Measurements from ENCODE around the gene PTTG1IP.
A peak's percentile ranks its signal among the peaks of the same experiment; 100 is the strongest.

PTTG1IP gene

GRCh38 chr21:44817914-44818639, 55.4 kb downstream of the PTTG1IP start, which contains the start of gene SUMO3:
Gene SUMO3 (minus strand): TSS chr21:44818062. CDS start chr21:44817968, 94 bp downstream.
- DNase-seq = peak; percentile 78

GRCh38 chr21:44817506-44817880, 56.0 kb downstream of the PTTG1IP start:
- DNase-seq = peak; percentile 91

- DNase-seq = no peak
These were observed 56.6 kb downstream of the PTTG1IP start for GRCh38 chr21:44816761-44817505.

DNA sequence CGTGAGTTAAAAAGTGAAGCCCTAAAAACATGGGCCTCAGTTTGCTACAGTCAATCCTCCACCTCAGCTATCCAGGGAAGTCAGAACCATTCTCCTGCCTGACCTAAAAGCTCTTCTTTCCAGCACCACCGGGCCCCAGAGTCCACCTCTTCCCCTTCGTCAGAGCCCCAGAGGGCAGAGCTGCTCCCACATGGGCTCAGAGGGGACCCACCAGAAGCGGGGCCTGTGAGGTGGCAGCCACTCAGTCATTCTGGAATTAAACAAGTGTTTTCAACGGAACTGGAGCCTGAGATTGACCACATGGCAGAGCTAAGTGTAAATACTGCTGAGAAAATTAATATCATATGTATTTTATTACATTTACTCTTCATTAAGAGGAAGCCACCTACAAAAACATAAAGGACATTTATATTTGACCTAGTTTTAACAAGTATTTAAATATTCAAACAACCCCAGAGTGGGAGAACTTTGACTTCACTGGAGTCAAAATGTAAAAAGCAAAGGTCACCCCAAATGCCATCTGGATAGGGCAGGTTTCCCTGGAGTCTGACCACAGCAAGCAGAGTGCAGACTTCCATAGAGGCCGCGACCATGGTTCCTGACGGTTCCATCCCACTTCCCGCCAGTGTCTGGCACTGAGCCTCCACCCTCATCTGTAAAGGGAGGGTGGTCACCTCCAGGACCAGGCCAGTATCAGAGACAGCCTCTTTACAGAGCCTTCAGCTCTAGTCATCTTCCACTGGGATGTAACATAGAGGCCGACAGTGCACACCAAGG, 57.5 kb downstream of the PTTG1IP start:
- no peak for DNase-seq

GRCh38 chr21:44815225-44815624, 58.3 kb downstream of the PTTG1IP start:
- no peak for DNase-seq

DNA sequence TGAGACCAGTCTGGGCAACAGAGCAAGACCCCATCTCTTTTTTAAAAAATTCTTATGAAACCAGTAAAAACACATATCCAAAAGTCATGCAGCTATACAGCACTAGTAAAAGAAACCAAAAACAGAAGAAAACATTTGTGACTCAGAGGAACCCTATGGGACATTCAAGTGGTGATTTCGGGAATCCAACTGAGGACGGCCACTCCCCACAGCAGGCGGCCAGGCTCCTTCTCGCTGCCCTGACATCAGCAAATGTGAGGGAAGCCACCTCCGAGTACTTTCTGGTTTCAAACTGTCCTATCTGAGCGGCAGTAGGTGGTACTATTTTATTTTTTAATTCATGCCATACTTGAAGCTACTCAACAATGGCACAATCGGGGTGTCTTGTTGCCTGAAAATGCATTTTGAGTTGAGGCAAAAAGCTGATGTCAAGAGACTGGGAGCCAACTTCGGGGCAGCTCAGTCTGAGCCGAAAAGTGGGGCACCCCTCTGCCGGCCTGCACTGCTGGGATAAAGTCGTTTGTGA, 58.9 kb downstream of the PTTG1IP start:
- DNase-seq = no peak

DNA sequence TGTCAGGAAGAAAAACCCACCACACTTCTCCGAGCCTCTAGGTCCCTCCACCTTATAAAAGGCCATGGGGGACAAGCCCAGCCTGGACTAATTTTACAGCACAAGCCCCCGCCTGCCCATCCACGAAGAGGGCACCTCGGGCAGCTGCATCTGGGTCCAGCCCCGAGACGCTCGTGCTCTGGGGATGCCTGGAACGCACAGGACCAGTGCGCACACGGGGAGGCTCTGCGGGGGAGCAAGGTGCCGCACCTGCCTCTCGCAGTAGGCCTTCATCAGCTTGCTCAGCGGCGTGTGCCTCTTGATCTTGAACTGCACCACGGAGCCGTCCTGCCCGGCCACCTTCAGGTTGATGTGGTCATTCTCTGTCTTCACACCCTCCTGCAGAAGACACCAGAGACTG, 59.8 kb downstream of the PTTG1IP start:
- no peak for DNase-seq

GRCh38 chr21:44813149-44813548, 60.3 kb downstream of the PTTG1IP start:
- DNase-seq = no peak

- no peak for DNase-seq
These were observed 60.9 kb downstream of the PTTG1IP start for GRCh38 chr21:44812640-44813039.

GRCh38 chr21:44810779-44811178, 62.7 kb downstream of the PTTG1IP start:
- no peak for DNase-seq

- no peak for DNase-seq
These were observed 67.6 kb downstream of the PTTG1IP start for GRCh38 chr21:44805859-44806258.

- DNase-seq = no peak
These were observed 68.3 kb downstream of the PTTG1IP start for GRCh38 chr21:44805226-44805625.

DNA sequence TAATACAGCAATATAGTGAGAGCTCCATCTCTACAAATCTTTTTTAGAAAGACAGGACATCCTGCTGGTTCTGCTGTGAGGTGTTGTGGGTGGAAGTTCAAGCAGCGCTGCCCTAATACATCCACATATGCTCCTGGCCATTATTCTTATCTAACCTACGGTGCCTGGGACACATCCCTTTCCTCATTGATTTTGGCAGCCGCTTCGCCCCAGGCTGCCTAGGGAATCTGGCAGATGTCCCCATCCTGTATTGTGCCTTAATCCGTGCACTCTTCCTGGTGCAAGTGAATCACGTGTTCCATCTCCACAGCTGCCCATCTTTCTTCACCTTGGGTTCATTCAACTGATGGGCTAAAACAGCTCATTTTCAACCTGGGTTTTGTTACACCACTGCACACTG, 68.7 kb downstream of the PTTG1IP start:
- no peak for DNase-seq

DNA sequence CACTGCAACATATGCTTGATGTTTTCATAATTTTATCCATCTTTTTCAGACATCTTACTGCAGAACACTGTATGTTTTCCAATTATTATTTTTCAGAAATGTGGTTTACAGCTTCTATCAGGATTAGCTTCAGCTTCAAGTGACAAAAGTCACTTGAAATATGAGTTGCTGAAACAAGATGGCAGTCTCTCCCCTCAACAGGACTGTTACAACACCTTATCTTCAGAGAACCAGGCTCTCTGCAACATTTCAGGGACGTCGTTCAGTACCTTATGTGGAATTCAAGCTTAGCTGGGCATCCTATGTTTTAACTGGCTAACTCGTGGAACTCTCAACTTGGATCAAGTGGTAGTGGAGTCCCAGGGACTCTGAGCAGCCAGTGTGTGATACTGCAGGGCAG, 69.8 kb downstream of the PTTG1IP start:
- no peak for DNase-seq

DNA sequence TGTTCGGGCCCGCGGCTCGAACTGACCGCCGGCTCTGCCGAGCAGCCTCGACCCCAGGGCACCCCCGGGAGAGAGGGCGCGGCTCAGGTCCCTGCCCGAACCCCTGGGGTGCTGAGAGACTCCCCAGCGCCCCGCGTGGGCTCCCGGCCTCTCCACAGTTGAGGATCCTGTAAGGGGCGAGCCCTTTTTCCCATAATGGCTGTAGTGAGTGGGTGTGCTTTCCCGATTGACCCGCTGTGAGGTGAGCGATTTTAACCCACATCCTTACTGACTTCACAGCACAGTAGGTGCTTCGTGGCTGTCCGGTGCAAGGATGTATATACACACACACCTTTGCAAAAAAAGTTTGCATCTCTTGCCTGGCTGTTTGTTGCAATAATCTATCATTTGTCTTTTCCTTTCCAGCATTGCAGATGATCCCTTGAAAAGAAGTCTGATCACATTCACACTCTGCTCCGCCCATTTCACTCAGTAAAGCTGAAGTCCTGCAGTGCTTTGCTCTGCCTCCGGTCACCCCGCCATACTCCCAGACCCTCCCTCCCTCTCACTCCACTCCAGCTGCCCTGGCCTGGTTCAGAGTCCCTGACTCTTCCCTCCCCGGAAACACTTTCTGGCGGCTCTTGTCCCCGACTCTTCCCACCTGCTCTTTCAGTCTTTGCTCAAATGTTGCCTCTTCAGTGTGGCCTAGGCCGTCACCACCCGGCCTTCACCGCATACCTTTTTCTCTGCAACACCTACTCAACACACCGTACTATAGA, 70.9 kb downstream of the PTTG1IP start:
- DNase-seq = no peak

GRCh38 chr21:44801468-44802395, 71.8 kb downstream of the PTTG1IP start, which contains the start of gene UBE2G2:
Gene UBE2G2 (minus strand): TSS chr21:44801820. CDS start chr21:44801748, 72 bp downstream.
- peak; percentile 73 for DNase-seq

GRCh38 chr21:44800971-44801467, 72.5 kb downstream of the PTTG1IP start:
- no peak for DNase-seq

- DNase-seq = no peak
These were observed 73.4 kb downstream of the PTTG1IP start for GRCh38 chr21:44800103-44800502.

- DNase-seq = no peak
These were observed 73.8 kb downstream of the PTTG1IP start for GRCh38 chr21:44799646-44800045.

All from effector CD8-positive, alpha-beta T cell (primary cell).